GM12878 (cell line): ENCODE results near the gene FCER1G. TPM values are rescaled to one million over a fixed set of nuclear protein-coding genes. Genes with fewer than 3 reads are reported as not detected.

Source experiments
- BCL11A ChIP-seq: IDR thresholded peaks from 2 replicates; pipeline ENCODE4 v1.6.1; 2011; ENCODE audit warnings: low read depth, low read length
- BHLHE40 ChIP-seq, 2 experiments: fragments of 450-650 bp in 1 of 2; IDR thresholded peaks; 2 replicates each; pipeline ENCODE4 v1.6.1; 2011 to 2017; ENCODE audit warnings: low read depth in 2 of 2, borderline replicate concordance in 1 of 2, improper control_type of control experiment in 1 of 2, low read length in 1 of 2, mild to moderate bottlenecking in 1 of 2
- BMI1 ChIP-seq: fragments of 450-650 bp; IDR thresholded peaks from 2 replicates; pipeline ENCODE4 v1.6.1; 2016; ENCODE audit warnings: mild to moderate bottlenecking, moderate library complexity, borderline replicate concordance
- EP300 ChIP-seq, 2 experiments: fragments of 150-350 bp in 1 of 2; IDR thresholded peaks; 2 replicates each; pipeline ENCODE4 v1.6.1; 2011 to 2012; ENCODE audit warnings: low read depth in 2 of 2, low read length in 2 of 2, borderline replicate concordance in 1 of 2, improper control_type of control experiment in 1 of 2, inconsistent platforms in 1 of 2; ENCODE audit not compliant: control insufficient read depth in 1 of 2
- FOXK2 ChIP-seq: fragments of 450-650 bp; IDR thresholded peaks from 2 replicates; pipeline ENCODE4 v1.6.1; 2017; ENCODE audit warnings: mild to moderate bottlenecking, moderate library complexity
- FOXM1 ChIP-seq: IDR thresholded peaks from 2 replicates; pipeline ENCODE4 v1.6.1; 2012; ENCODE audit warnings: low read depth, mild to moderate bottlenecking, inconsistent platforms, low read length, moderate library complexity
- KLF5 ChIP-seq: fragments of 450-650 bp; IDR thresholded peaks from 2 replicates; pipeline ENCODE4 v1.6.1; 2014; ENCODE audit warnings: mild to moderate bottlenecking; ENCODE audit not compliant: partially characterized antibody
- NR2F1 ChIP-seq: fragments of 450-650 bp; conservative IDR thresholded peaks from 2 replicates; pipeline ENCODE4 v1.6.1; 2017; ENCODE audit warnings: mild to moderate bottlenecking
- RAD21 ChIP-seq: IDR thresholded peaks from 2 replicates; pipeline ENCODE4 v1.6.1; 2011; ENCODE audit warnings: mild to moderate bottlenecking, low read depth, low read length, moderate library complexity; ENCODE audit not compliant: insufficient read depth
- RBBP5 ChIP-seq: fragments of 200-600 bp; sonication (generic); conservative IDR thresholded peaks from 2 replicates; pipeline ENCODE4 v1.6.1; 2016
- RELA ChIP-seq: fragments of 450-650 bp; IDR thresholded peaks from 2 replicates; pipeline ENCODE4 v1.8.0; 2014; ENCODE audit warnings: borderline replicate concordance; ENCODE audit not compliant: partially characterized antibody
- REST ChIP-seq: IDR thresholded peaks from 2 replicates; pipeline ENCODE4 v1.6.1; 2012; ENCODE audit warnings: mild to moderate bottlenecking, low read depth, low read length
- SMAD5 ChIP-seq: IDR thresholded peaks from 2 replicates; pipeline ENCODE4 v1.6.1; 2016; ENCODE audit warnings: antibody characterized with exemption, low read depth
- SREBF2 ChIP-seq: IDR thresholded peaks from 2 replicates; pipeline ENCODE4 v1.6.1; 2012; ENCODE audit warnings: mild to moderate bottlenecking, low read length
- STAT1 ChIP-seq: fragments of 450-650 bp; conservative IDR thresholded peaks from 2 replicates; pipeline ENCODE4 v1.6.1; 2014; ENCODE audit warnings: antibody characterized with exemption, mild to moderate bottlenecking
- TAF1 ChIP-seq: IDR thresholded peaks from 2 replicates; pipeline ENCODE4 v1.6.1; 2011; ENCODE audit warnings: mild to moderate bottlenecking, low read depth, low read length, borderline replicate concordance
- TARDBP ChIP-seq: IDR thresholded peaks from 2 replicates; pipeline ENCODE4 v1.6.1; 2016; ENCODE audit warnings: borderline replicate concordance
- TBL1XR1 ChIP-seq: IDR thresholded peaks from 2 replicates; pipeline ENCODE4 v1.6.1; 2012; ENCODE audit warnings: low read depth, low read length, improper control_type of control experiment
- YBX1 ChIP-seq: fragments of 450-650 bp; IDR thresholded peaks from 2 replicates; pipeline ENCODE4 v1.6.1; 2016; ENCODE audit warnings: antibody characterized with exemption
- ZNF217 ChIP-seq: fragments of 450-650 bp; IDR thresholded peaks from 2 replicates; pipeline ENCODE4 v1.6.1; 2017; ENCODE audit warnings: antibody characterized with exemption, mild to moderate bottlenecking
- ZNF622 ChIP-seq: fragments of 450-650 bp; IDR thresholded peaks from 2 replicates; pipeline ENCODE4 v1.6.1; 2017; ENCODE audit warnings: mild to moderate bottlenecking, inconsistent platforms
- polyA plus RNA-seq, 11 experiments: library from polyadenylated mRNA; depleted of rRNA in 4 of 11; unstranded in 6 of 11; stranded (reverse) in 5 of 11; fragments of >200 nt; fragmentation: Nextera tagmentation in 4 of 11; fragmentation: Illumina TruSeq in 1 of 11; extraction: Ambion mirVana in 4 of 11; extraction: Trizol in 1 of 11; gene quantifications; 1 replicate in 1 of 11; 2 replicates in 10 of 11; pipeline versions ENCODE4 v1.2.1 to v1.2.3, GENCODE V29; 2011 to 2016; ENCODE audit warnings: inconsistent platforms in 2 of 11, missing spikeins in 2 of 11, low read depth in 1 of 11
- total RNA-seq, 4 experiments: library from RNA; depleted of rRNA in 3 of 4; stranded (reverse); fragments of >200 nt in 3 of 4; fragmentation: Illumina TruSeq in 1 of 4; extraction: Trizol in 1 of 4; gene quantifications; 2 replicates each; pipeline versions ENCODE4 v1.2.1 to v1.2.3, GENCODE V29; 2013 to 2021
- TF ChIP-seq, protein P1 (sequence below), 3 experiments: IDR thresholded peaks in 2 of 3; conservative IDR thresholded peaks in 1 of 3; 2 replicates each; pipeline ENCODE4 v1.5.1; 2011; ENCODE audit warnings: low read depth in 3 of 3, low read length in 3 of 3, mild to moderate bottlenecking in 3 of 3, control low read depth in 2 of 3, moderate library complexity in 2 of 3, inconsistent platforms in 1 of 3, mixed read lengths in 1 of 3; ENCODE audit not compliant: control insufficient read depth in 2 of 3, insufficient read depth in 1 of 3; ENCODE audit errors: extremely low read depth in 1 of 3
- TF ChIP-seq, protein P2 (sequence below): IDR thresholded peaks from 2 replicates; pipeline ENCODE4 v1.6.1; 2011; ENCODE audit warnings: borderline replicate concordance, low read depth, mild to moderate bottlenecking, moderate library complexity, mixed read lengths, low read length; ENCODE audit not compliant: insufficient read depth; ENCODE audit errors: extremely low read length
- TF ChIP-seq, protein P3 (sequence below): IDR thresholded peaks from 2 replicates; pipeline ENCODE4 v1.6.1; 2011; ENCODE audit warnings: low read depth, mild to moderate bottlenecking, low read length, moderate library complexity, borderline replicate concordance; ENCODE audit errors: extremely low read depth

FCER1G gene
- total and polyA plus RNA-seq, 10 of the 15 experiments (the other 5 are each of a cell fraction or from before 2014, with no cell fraction given) = 0.40 to 1.9 (median 0.89) TPM

DNA sequence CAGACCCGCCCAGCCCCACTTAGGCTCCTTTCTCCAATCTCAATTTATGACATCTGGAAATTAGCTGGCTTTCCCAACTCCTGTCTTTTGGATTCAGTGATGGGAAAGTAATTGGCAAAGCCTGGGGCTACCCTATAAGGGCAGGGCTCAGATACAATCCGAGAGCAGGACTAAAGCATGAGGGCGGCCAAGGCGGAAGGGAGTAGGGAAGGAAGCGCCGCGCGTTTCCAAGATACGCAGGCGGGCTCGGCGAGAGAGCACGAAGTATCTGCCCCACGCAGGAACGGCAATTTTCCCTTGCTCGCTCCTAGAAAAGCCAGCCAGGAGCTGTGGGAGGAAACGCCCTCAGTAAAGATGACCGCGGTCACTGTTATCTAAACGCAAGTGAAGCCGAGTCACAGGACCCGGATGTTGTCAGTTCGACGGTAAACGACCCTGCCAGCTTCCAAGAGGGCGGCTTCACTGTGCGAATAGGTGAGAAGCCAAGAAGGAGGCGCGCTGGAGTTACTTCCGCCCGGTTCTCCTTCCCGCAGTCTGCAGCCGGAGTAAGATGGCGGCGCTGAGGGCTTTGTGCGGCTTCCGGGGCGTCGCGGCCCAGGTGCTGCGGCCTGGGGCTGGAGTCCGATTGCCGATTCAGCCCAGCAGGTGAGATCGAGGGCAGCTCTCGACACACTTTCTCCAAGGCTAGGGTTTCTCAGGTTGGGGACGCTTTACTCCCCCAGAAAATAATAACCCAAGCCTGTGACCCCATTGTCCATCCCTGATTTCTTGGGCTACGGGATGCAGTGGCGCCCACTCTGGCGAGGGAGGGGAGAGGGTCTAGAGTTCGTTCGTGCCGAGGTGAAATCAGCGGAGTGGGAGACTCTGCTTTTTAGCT lies 13.0 kb upstream of the FCER1G start, which contains the start of gene NDUFS2 (continued):
- peak; percentile 98 for TF ChIP-seq TAF1
- no peak for TF ChIP-seq SREBF2
- TF ChIP-seq FOXK2 = peak; percentile 77
- TF ChIP-seq RELA = no peak
- no peak for TF ChIP-seq STAT1
- TF ChIP-seq, protein P1, sequence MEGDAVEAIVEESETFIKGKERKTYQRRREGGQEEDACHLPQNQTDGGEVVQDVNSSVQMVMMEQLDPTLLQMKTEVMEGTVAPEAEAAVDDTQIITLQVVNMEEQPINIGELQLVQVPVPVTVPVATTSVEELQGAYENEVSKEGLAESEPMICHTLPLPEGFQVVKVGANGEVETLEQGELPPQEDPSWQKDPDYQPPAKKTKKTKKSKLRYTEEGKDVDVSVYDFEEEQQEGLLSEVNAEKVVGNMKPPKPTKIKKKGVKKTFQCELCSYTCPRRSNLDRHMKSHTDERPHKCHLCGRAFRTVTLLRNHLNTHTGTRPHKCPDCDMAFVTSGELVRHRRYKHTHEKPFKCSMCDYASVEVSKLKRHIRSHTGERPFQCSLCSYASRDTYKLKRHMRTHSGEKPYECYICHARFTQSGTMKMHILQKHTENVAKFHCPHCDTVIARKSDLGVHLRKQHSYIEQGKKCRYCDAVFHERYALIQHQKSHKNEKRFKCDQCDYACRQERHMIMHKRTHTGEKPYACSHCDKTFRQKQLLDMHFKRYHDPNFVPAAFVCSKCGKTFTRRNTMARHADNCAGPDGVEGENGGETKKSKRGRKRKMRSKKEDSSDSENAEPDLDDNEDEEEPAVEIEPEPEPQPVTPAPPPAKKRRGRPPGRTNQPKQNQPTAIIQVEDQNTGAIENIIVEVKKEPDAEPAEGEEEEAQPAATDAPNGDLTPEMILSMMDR (IDR thresholded peaks at IDR 0.05 in 2 of 3, conservative IDR thresholded peaks at IDR 0.05 in 1 of 3; ENCODE audit: control insufficient read depth in 2 of 3, extremely low read depth in 1 of 3, insufficient read depth in 1 of 3, low read depth in 3 of 3, low read length in 3 of 3) = peak in 1 of 3 experiments; percentile 5; a peak in 2 of 6 replicates
- no peak for TF ChIP-seq BMI1
- no peak for TF ChIP-seq RBBP5
- TF ChIP-seq BHLHE40 (IDR thresholded peaks at IDR 0.05; ENCODE audit: borderline replicate concordance in 1 of 2, low read depth in 2 of 2, low read length in 1 of 2) = no peak
- no peak for TF ChIP-seq EP300 (IDR thresholded peaks at IDR 0.05; ENCODE audit: borderline replicate concordance in 1 of 2, control insufficient read depth in 1 of 2, low read depth in 2 of 2, low read length in 2 of 2)
- TF ChIP-seq KLF5 = peak; percentile 86
- TF ChIP-seq BCL11A = no peak
- TF ChIP-seq, protein P2, sequence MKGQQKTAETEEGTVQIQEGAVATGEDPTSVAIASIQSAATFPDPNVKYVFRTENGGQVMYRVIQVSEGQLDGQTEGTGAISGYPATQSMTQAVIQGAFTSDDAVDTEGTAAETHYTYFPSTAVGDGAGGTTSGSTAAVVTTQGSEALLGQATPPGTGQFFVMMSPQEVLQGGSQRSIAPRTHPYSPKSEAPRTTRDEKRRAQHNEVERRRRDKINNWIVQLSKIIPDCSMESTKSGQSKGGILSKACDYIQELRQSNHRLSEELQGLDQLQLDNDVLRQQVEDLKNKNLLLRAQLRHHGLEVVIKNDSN = no peak
- no peak for TF ChIP-seq ZNF622
- no peak for TF ChIP-seq RAD21
- no peak for TF ChIP-seq FOXM1
- TF ChIP-seq YBX1 = no peak
- peak; percentile 88 for TF ChIP-seq TARDBP
- TF ChIP-seq NR2F1 = peak; percentile 68; the same call in 1 of the 2 replicates
- TF ChIP-seq REST = no peak
- TF ChIP-seq, protein P3, sequence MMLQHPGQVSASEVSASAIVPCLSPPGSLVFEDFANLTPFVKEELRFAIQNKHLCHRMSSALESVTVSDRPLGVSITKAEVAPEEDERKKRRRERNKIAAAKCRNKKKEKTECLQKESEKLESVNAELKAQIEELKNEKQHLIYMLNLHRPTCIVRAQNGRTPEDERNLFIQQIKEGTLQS = no peak
- TF ChIP-seq TBL1XR1 = no peak; the same call in 1 of the 2 replicates
- peak; percentile 91 for TF ChIP-seq SMAD5
- no peak for TF ChIP-seq ZNF217
